GM12875 (cell line): ENCODE results near the gene C4orf50.

Source experiments
- H3K4me3 ChIP-seq: one replicate; pipeline ENCODE4 v1.5.1; 2011; ENCODE audit warnings: low read depth, low read length, control low read depth
- TF ChIP-seq, protein P1 (sequence below): IDR thresholded peaks from 2 replicates; pipeline ENCODE4 v1.5.1; 2011; ENCODE audit warnings: low read depth, mild to moderate bottlenecking, control low read depth, inconsistent platforms, low read length, moderate library complexity, borderline replicate concordance; ENCODE audit not compliant: insufficient read depth

Gene C4orf50

DNA sequence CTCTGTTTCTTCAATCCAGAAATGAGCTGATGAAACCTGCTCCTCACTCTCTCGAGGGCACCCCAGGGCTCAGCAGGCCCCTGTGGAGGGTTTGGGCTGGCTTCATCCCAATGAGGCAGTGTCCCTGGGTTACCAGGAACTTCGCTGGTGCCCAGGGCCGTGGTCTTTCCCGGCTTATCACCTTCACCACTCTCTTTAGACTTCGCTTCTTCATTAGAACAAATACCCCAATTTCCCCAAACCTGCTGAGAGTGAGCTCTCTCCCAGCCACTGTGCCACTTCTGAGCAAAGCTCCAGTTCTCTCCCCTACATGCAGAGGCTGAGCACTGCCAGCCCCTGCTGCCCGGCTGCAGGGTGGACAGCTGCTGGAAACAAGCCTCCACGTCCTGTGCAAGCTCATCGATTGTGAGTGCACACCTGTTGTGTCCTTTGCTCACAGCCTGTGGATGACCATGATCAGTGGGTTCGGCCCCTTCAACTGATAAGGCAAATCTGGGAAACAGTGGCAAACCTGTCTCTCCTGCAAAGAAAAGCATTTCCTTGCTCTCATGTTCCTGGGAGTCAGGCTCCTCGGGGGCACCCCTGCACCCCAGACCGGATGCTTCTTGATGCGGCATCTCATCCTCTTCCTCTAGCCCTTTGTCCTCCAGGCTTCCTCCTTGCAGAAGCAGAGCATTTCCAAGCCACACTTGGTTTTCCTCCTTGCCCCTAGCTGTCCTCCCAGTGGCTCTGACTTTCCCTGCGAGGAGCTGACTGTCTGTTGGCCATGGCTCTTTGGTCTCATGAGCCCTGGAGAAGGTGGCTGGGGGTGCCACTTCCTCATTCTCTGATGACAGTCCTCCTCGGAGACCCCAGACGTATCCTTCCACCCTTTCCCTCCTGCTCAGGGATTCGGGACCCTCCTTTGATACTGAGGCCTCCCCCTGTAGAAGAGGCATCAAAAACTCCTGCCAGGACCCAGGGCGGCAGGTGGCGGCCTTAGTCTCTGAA, 28.7 kb downstream of the C4orf50 start:
- TF ChIP-seq, protein P1, sequence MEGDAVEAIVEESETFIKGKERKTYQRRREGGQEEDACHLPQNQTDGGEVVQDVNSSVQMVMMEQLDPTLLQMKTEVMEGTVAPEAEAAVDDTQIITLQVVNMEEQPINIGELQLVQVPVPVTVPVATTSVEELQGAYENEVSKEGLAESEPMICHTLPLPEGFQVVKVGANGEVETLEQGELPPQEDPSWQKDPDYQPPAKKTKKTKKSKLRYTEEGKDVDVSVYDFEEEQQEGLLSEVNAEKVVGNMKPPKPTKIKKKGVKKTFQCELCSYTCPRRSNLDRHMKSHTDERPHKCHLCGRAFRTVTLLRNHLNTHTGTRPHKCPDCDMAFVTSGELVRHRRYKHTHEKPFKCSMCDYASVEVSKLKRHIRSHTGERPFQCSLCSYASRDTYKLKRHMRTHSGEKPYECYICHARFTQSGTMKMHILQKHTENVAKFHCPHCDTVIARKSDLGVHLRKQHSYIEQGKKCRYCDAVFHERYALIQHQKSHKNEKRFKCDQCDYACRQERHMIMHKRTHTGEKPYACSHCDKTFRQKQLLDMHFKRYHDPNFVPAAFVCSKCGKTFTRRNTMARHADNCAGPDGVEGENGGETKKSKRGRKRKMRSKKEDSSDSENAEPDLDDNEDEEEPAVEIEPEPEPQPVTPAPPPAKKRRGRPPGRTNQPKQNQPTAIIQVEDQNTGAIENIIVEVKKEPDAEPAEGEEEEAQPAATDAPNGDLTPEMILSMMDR, result no peak
- H3K4me3 ChIP-seq, result no peak overlapping the region

DNA sequence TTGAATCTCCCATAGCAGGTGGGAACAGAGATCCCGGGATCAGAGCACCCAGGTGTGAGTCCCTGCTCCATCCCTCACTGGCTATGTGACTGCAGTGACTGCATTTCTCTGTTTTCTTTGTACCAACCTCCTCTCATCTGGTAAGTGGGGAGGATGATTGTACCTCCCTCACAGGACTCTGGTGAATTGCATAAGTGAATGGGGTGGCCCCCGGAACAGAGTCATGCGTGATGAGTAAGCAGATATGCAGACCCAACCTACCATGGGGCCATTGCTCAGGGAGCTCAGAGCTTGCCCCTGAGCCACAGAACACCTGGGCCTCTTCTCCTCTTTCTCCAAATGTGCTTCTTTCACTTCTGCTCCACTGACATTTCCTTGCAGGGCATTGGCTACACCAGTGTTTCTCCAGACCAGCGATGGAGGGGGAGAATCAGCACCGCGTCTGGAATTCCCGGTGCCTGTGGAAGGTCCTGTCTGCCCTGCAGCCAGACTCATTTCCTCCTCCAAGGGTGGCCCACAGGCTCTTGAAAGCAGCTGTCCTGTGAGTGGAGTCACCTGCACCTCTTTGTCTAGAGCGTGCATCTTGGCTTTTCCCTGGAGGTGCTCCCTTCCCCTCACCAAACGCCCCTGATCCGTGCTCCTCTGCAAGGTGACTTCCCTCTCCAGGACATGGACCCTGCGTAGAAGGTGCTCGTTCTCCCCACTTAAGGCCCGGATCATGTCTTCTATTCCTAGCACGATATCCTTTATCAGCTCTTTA, 30.0 kb downstream of the C4orf50 start:
- TF ChIP-seq, protein P1, result no peak

DNA sequence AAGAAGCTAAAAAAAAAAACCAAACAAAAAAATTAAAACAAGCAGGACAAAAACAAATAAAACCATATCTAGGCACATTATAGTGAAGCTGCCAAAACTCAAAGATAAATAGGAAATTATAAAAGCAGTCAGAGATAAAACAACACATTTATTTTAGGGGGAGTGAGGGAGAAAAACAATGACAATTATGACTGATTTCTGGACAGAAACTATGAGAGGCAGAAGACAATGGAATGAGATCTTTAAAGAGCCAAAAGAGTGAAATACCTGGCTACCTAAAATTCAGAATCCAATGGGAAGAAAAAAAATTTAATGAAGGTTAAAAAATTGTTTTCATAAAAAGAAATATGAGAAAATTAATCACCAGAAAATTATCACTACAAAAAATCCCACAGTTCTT, 33.4 kb downstream of the C4orf50 start:
- TF ChIP-seq, protein P1, result no peak
- H3K4me3 ChIP-seq, result no peak overlapping the region

More for the DNA sequence above, 30.0 kb downstream of the C4orf50 start:
- H3K4me3 ChIP-seq, result no peak overlapping the region

DNA sequence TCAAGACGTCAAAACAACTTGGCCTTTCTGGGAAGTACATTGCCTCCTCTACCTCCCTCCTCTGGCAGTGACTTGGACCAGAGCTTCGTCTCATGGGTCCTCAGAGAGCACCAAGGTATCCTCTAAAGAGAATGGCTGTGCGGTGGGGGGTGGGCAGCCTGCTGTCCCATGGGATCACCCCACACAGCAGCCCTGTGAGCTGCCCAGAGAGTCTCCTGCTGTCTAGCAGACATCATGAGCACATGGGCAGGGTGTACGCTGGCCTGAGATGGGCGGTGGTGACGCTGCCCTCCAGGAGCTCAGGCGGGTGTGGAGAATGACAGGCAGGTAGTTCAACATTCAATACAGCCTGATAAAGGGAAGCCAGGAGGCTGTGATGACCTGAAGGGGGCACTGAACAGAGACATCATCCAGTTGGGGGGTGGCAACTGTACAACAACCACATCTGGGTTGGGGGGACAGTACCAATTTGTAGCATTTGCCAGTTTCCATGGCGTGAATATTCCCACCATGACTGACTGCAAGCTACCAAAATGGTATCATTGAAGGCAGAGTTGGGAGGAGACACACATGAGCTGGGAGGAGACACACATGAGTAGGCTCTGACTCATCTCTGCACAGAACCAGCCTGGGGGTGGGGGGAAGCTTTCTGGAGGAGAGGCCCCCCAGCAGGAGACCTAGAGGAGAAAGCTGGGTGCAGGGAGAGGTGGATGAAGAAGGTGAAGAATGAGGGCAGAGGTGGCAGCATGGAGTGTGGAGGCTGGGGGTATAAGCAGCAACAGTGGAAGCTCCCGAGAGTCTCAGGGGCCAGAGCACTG, 35.9 kb downstream of the C4orf50 start:
- no peak overlapping the region for H3K4me3 ChIP-seq
- TF ChIP-seq, protein P1, result no peak

DNA sequence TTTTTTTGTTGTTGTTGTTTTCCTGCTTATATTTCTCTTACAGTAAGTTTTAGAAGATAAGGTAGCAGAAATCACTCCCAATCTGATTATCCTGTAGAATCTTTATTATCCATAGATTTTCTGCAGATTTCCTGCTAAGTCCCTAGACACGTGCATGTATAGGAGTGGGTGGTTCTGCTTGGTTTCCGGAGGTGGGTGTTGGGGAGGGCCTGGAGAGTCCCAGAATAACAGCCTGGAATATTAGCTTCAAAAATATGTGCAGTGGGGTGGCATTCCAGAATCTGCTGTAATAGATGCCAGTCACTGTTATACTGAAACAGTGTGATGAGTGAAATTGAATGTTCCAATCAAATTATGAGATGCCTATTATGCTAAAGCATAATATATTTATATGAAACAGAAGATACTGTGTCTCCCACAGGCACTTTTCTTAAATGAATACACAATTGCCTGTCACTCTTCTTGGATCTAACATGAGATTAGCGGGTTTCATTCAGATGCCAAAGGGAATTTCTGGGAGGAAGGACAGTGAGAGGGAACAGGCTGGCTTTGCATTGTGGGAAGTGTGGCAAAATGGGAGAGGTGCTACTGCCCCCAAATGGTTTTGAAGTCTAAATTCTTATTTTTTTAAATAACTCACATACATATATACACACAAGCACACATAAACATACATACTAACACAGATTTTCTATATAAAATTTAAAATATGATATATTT, 37.6 kb downstream of the C4orf50 start:
- TF ChIP-seq, protein P1, result no peak
- no peak overlapping the region for H3K4me3 ChIP-seq

DNA sequence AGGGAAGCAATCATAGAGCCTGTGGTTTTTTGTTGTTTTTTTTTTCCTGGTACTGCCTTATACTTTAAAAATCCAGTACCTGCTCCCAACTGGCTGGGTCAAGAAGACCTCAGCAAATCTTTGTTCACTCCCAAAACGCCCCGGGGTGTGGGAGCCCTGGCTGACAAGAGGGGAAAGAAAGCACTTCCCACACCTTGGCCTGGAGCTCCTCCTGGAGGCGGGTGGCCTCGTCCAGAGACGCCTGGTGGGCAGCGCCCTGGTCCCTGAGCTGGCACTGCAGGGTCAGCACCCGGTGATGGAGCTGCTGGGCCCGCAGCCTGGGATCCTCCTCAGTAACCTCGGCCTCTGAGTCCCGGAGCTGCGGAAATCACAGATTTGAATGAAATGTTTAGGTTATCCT, 38.2 kb downstream of the C4orf50 start:
- TF ChIP-seq, protein P1, result peak; percentile 38; the same call in 1 of the 2 replicates
- H3K4me3 ChIP-seq, result no peak overlapping the region
